ENCODE data around the gene CD22. TPM values are rescaled to one million over a fixed set of nuclear protein-coding genes. Genes with fewer than 3 reads are reported as not detected.

The CD22 gene
- total RNA-seq, 2 experiments from 2014 or later, result 0.75 to 1.2 TPM

- Mint-ChIP-seq H3K9me3 (no peaks in the 10 kb centered on the region), H3K27me3 (no peaks in the 10 kb centered on the region), H3K36me3 (no peaks in the 10 kb centered on the region), H3K27ac (no peak overlapping the region), H3K4me1 (ENCODE audit: low read depth) (no peaks in the 10 kb centered on the region), H3K4me3 (no peak overlapping the region)
- intact Hi-C loops (cut with micrococcal nuclease), result no loop called here
- ChIA-PET POLR2A (no interaction called here), CTCF (interaction anchor here (0.5 kb wide), 1 partner anchor 76 kb away, joined by 3 read pairs; no protein-coding TSS in a partner anchor)
- DNase-seq, result no peak
These were observed 19.3 kb upstream of the CD22 start for GRCh38 chr19:35309481-35310279.

GRCh38 chr19:35310331-35310730 lies 18.7 kb upstream of the CD22 start:
- H3K4me3 Mint-ChIP-seq, result no peak overlapping the region
- DNase-seq, result no peak
- no peaks in the 10 kb centered on the region for H3K36me3 Mint-ChIP-seq
- H3K9me3 Mint-ChIP-seq, result no peaks in the 10 kb centered on the region
- intact Hi-C loops (cut with micrococcal nuclease), result no loop called here
- CTCF ChIA-PET, result no interaction called here
- no peaks in the 10 kb centered on the region for H3K4me1 Mint-ChIP-seq (ENCODE audit: low read depth)
- no peak overlapping the region for H3K27ac Mint-ChIP-seq
- POLR2A ChIA-PET, result no interaction called here
- no peaks in the 10 kb centered on the region for H3K27me3 Mint-ChIP-seq

GRCh38 chr19:35310811-35311465 lies 18.0 kb upstream of the CD22 start:
- ChIA-PET CTCF (no interaction called here), POLR2A (no interaction called here)
- Mint-ChIP-seq H3K9me3 (no peaks in the 10 kb centered on the region), H3K27me3 (no peaks in the 10 kb centered on the region), H3K4me1 (ENCODE audit: low read depth) (no peaks in the 10 kb centered on the region), H3K4me3 (no peak overlapping the region), H3K36me3 (no peaks in the 10 kb centered on the region), H3K27ac (no peak overlapping the region)
- intact Hi-C loops (cut with micrococcal nuclease), result no loop called here
- no peak for DNase-seq

GRCh38 chr19:35311901-35312665 lies 16.9 kb upstream of the CD22 start:
- POLR2A ChIA-PET, result no interaction called here
- intact Hi-C loops (cut with micrococcal nuclease), result no loop called here
- Mint-ChIP-seq H3K36me3 (no peaks in the 10 kb centered on the region), H3K27me3 (no peaks in the 10 kb centered on the region), H3K4me1 (ENCODE audit: low read depth) (no peaks in the 10 kb centered on the region), H3K27ac (no peak overlapping the region), H3K4me3 (no peak overlapping the region), H3K9me3 (no peaks in the 10 kb centered on the region)
- CTCF ChIA-PET, result interaction anchor here (1.9 kb wide), 1 partner anchor 183 kb away, joined by 6 read pairs; no protein-coding TSS in a partner anchor
- DNase-seq, result no peak

- CTCF ChIA-PET, result interaction anchor here (1.3 to 1.9 kb wide), 2 partner anchors 19 to 182 kb away, joined by 4 to 6 read pairs; no protein-coding TSS in a partner anchor
These were observed 15.4 kb upstream of the CD22 start for GRCh38 chr19:35313587-35313986.

GRCh38 chr19:35314031-35314430 lies 15.0 kb upstream of the CD22 start:
- Mint-ChIP-seq H3K27ac (no peak overlapping the region), H3K4me3 (no peak overlapping the region), H3K9me3 (no peaks in the 10 kb centered on the region), H3K36me3 (no peaks in the 10 kb centered on the region), H3K27me3 (no peaks in the 10 kb centered on the region), H3K4me1 (ENCODE audit: low read depth) (peaks cover 7% of the 10 kb centered on the region)
- intact Hi-C loops (cut with micrococcal nuclease), result no loop called here
- no peak for DNase-seq
- POLR2A ChIA-PET, result no interaction called here
- CTCF ChIA-PET, result interaction anchor here (1.3 to 1.9 kb wide), 2 partner anchors 19 to 181 kb away, joined by 4 to 6 read pairs; no protein-coding TSS in a partner anchor

More at GRCh38 chr19:35313587-35313986, 15.4 kb upstream of the CD22 start:
- H3K27ac Mint-ChIP-seq, result no peak overlapping the region
- H3K9me3 Mint-ChIP-seq, result no peaks in the 10 kb centered on the region
- intact Hi-C loops (cut with micrococcal nuclease), result no loop called here
- H3K4me1 Mint-ChIP-seq (ENCODE audit: low read depth), result peaks cover 2% of the 10 kb centered on the region
- no peaks in the 10 kb centered on the region for H3K27me3 Mint-ChIP-seq
- POLR2A ChIA-PET, result no interaction called here
- no peak overlapping the region for H3K4me3 Mint-ChIP-seq
- no peaks in the 10 kb centered on the region for H3K36me3 Mint-ChIP-seq
- no peak for DNase-seq

- Mint-ChIP-seq H3K36me3 (no peaks in the 10 kb centered on the region), H3K27ac (no peak overlapping the region), H3K4me1 (ENCODE audit: low read depth) (peaks cover 7% of the 10 kb centered on the region), H3K27me3 (no peaks in the 10 kb centered on the region), H3K9me3 (no peaks in the 10 kb centered on the region), H3K4me3 (no peak overlapping the region)
- DNase-seq, result no peak
- intact Hi-C loops (cut with micrococcal nuclease), result no loop called here
- POLR2A ChIA-PET, result no interaction called here
- CTCF ChIA-PET, result no interaction called here
These were observed 14.0 kb upstream of the CD22 start for GRCh38 chr19:35314858-35315470.

- no peak overlapping the region for H3K27ac Mint-ChIP-seq
- H3K27me3 Mint-ChIP-seq, result no peaks in the 10 kb centered on the region
- H3K36me3 Mint-ChIP-seq, result no peaks in the 10 kb centered on the region
- POLR2A ChIA-PET, result no interaction called here
- H3K4me3 Mint-ChIP-seq, result no peak overlapping the region
- intact Hi-C loops (cut with micrococcal nuclease), result no loop called here
- CTCF ChIA-PET, result no interaction called here
- H3K9me3 Mint-ChIP-seq, result no peaks in the 10 kb centered on the region
- no peak for DNase-seq
- peaks cover 7% of the 10 kb centered on the region for H3K4me1 Mint-ChIP-seq (ENCODE audit: low read depth)
These were observed 13.1 kb upstream of the CD22 start for GRCh38 chr19:35315883-35316282.

GRCh38 chr19:35316560-35316959 lies 12.4 kb upstream of the CD22 start:
- H3K9me3 Mint-ChIP-seq, result no peaks in the 10 kb centered on the region
- H3K36me3 Mint-ChIP-seq, result no peaks in the 10 kb centered on the region
- intact Hi-C loops (cut with micrococcal nuclease), result no loop called here
- ChIA-PET CTCF (no interaction called here), POLR2A (no interaction called here)
- H3K27ac Mint-ChIP-seq, result no peak overlapping the region
- DNase-seq, result no peak
- peaks cover 7% of the 10 kb centered on the region for H3K4me1 Mint-ChIP-seq (ENCODE audit: low read depth)
- no peaks in the 10 kb centered on the region for H3K27me3 Mint-ChIP-seq
- no peak overlapping the region for H3K4me3 Mint-ChIP-seq

- ChIA-PET POLR2A (no interaction called here), CTCF (no interaction called here)
- Mint-ChIP-seq H3K27me3 (no peaks in the 10 kb centered on the region), H3K27ac (no peak overlapping the region), H3K9me3 (peaks cover 3% of the 10 kb centered on the region), H3K36me3 (no peaks in the 10 kb centered on the region), H3K4me3 (no peak overlapping the region), H3K4me1 (ENCODE audit: low read depth) (peaks cover 7% of the 10 kb centered on the region)
- intact Hi-C loops (cut with micrococcal nuclease), result no loop called here
- no peak for DNase-seq
These were observed 11.4 kb upstream of the CD22 start for GRCh38 chr19:35317464-35318043.

GRCh38 chr19:35318679-35319448 lies 10.1 kb upstream of the CD22 start:
- Mint-ChIP-seq H3K36me3 (no peaks in the 10 kb centered on the region), H3K4me1 (ENCODE audit: low read depth) (peaks cover 7% of the 10 kb centered on the region), H3K27me3 (no peaks in the 10 kb centered on the region), H3K4me3 (no peak overlapping the region), H3K9me3 (peaks cover 3% of the 10 kb centered on the region), H3K27ac (no peak overlapping the region)
- intact Hi-C loops (cut with micrococcal nuclease), result no loop called here
- ChIA-PET CTCF (no interaction called here), POLR2A (no interaction called here)
- DNase-seq, result peak; percentile 51

All from activated CD4-positive, alpha-beta memory T cell treated with anti-CD3 and anti-CD28 coated beads for 36 hours (primary cell).